ENCODE results near the gene GFOD1.

GRCh38 chr6:13398069-13398381 is 89.4 kb downstream of the GFOD1 start:
- TF ChIP-seq CTCF (conservative IDR thresholded peaks at IDR 0.05; ENCODE audit: low read depth, low read length) (no peak), EZH2 (IDR thresholded peaks at IDR 0.05; ENCODE audit: borderline replicate concordance, low read depth, low read length, poor library complexity, severe bottlenecking) (no peak)
